OCI-M1 (cell line): ENCODE measurements around the gene EPHA4.

Source experiments
- DNase-seq: peaks from one replicate; lab custom pipeline; 2025; lab: John Stamatoyannopoulos, UW

The EPHA4 gene

GRCh38 chr2:221392228-221392881 lies 179.7 kb downstream of the EPHA4 start:
- no peak for DNase-seq

GRCh38 chr2:221390878-221391277 lies 181.2 kb downstream of the EPHA4 start:
- DNase-seq = no peak

- DNase-seq = no peak
These were observed 182.2 kb downstream of the EPHA4 start for GRCh38 chr2:221389904-221390303.

- no peak for DNase-seq
These were observed 182.7 kb downstream of the EPHA4 start for GRCh38 chr2:221389421-221389820.

GRCh38 chr2:221388891-221389290 lies 183.2 kb downstream of the EPHA4 start:
- DNase-seq = no peak

GRCh38 chr2:221385716-221386115 lies 186.4 kb downstream of the EPHA4 start:
- no peak for DNase-seq

GRCh38 chr2:221381928-221382488 lies 190.1 kb downstream of the EPHA4 start:
- DNase-seq = no peak

GRCh38 chr2:221380686-221381085 lies 191.4 kb downstream of the EPHA4 start:
- DNase-seq = no peak

- DNase-seq = no peak
These were observed 192.0 kb downstream of the EPHA4 start for GRCh38 chr2:221380062-221380461.

- DNase-seq = no peak
These were observed 194.5 kb downstream of the EPHA4 start for GRCh38 chr2:221377597-221377996.

GRCh38 chr2:221377066-221377465 lies 195.0 kb downstream of the EPHA4 start:
- no peak for DNase-seq

GRCh38 chr2:221374234-221374633 lies 197.9 kb downstream of the EPHA4 start:
- DNase-seq = no peak

- no peak for DNase-seq
These were observed 199.2 kb downstream of the EPHA4 start for GRCh38 chr2:221372907-221373306.

GRCh38 chr2:221372159-221372884 lies 199.8 kb downstream of the EPHA4 start:
- DNase-seq = no peak

GRCh38 chr2:221371347-221371746 lies 200.8 kb downstream of the EPHA4 start:
- DNase-seq = no peak

GRCh38 chr2:221370857-221371211 lies 201.3 kb downstream of the EPHA4 start:
- no peak for DNase-seq

GRCh38 chr2:221370076-221370856 lies 201.8 kb downstream of the EPHA4 start:
- no peak for DNase-seq
